GM18870 (cell line): ENCODE data around the gene BRD1.

Source experiments
- ATAC-seq: cut with Tn5 transposase; IDR thresholded peaks from one replicate; pipeline ENCODE4 v1.9.1; 2021; ENCODE audit warnings: moderate library complexity; ENCODE audit not compliant: unreplicated experiment

Gene BRD1

GRCh38 chr22:49827853-49828598 is at the start of gene BRD1:
TSS of gene BRD1 (minus strand) at chr22:49827873. CDS start at chr22:49824317, 3,556 bp downstream.
- ATAC-seq = no peak

GRCh38 chr22:49873228-49873940 is 45.7 kb upstream of the BRD1 start:
- no peak for ATAC-seq

- ATAC-seq = no peak
Measured at GRCh38 chr22:49872347-49872746, 44.7 kb upstream of the BRD1 start.

GRCh38 chr22:49871482-49871881 is 43.8 kb upstream of the BRD1 start:
- no peak for ATAC-seq

- ATAC-seq = no peak
Measured at GRCh38 chr22:49869845-49870712, 42.4 kb upstream of the BRD1 start.

- ATAC-seq = no peak
Measured at GRCh38 chr22:49869086-49869830, 41.6 kb upstream of the BRD1 start.

GRCh38 chr22:49867303-49868265 is 39.9 kb upstream of the BRD1 start:
- no peak for ATAC-seq

- no peak for ATAC-seq
Measured at GRCh38 chr22:49866646-49867045, 39.0 kb upstream of the BRD1 start.

- ATAC-seq = no peak
Measured at GRCh38 chr22:49866134-49866533, 38.5 kb upstream of the BRD1 start.

- ATAC-seq = no peak
Measured at GRCh38 chr22:49865156-49865555, 37.5 kb upstream of the BRD1 start.

- ATAC-seq = no peak
Measured at GRCh38 chr22:49863931-49864330, 36.3 kb upstream of the BRD1 start.

- ATAC-seq = no peak
Measured at GRCh38 chr22:49862496-49862776, 34.8 kb upstream of the BRD1 start.

- no peak for ATAC-seq
Measured at GRCh38 chr22:49861642-49862495, 34.2 kb upstream of the BRD1 start.

GRCh38 chr22:49858827-49859226 is 31.2 kb upstream of the BRD1 start:
- ATAC-seq = no peak

- no peak for ATAC-seq
Measured at GRCh38 chr22:49856766-49857618, 29.3 kb upstream of the BRD1 start.

- ATAC-seq = no peak
Measured at GRCh38 chr22:49856343-49856742, 28.7 kb upstream of the BRD1 start.

GRCh38 chr22:49855251-49855911 is 27.7 kb upstream of the BRD1 start:
- ATAC-seq = no peak
